Caki2 (cell line): ENCODE measurements around the gene MRPL43. TPM values are rescaled to one million over a fixed set of nuclear protein-coding genes. Genes with fewer than 3 reads are reported as not detected.

Experiments
- DNase-seq: peaks from one replicate; pipeline ENCODE4 v3.0.0-alpha.2; 2015; ENCODE audit warnings: low read depth
- in situ Hi-C: cut with HindIII; loops from 2 replicates; pipeline ENCODE4 v1.10.0; 2016; ENCODE audit warnings: low sequenced_read_pairs, low pct_unique_long_range_greater_than_20kb, mixed read lengths
- total RNA-seq: library from RNA; depleted of rRNA; stranded (reverse); fragments of >200 nt; shearing (Covaris generic); gene quantifications from 2 replicates; pipeline ENCODE4 v1.2.3, GENCODE V29; 2014; ENCODE audit warnings: low replicate concordance; rRNA removed

Gene MRPL43
- total RNA-seq, 1 experiment from 2014 or later, result 123 TPM

GRCh38 chr10:100943508-100943907 is 43.8 kb downstream of the MRPL43 start:
- DNase-seq, result no peak
- in situ Hi-C loops, result no loop called here

GRCh38 chr10:100942229-100942628 is 45.1 kb downstream of the MRPL43 start:
- DNase-seq, result no peak
- in situ Hi-C loops, result no loop called here

GRCh38 chr10:100939763-100940344 is 47.4 kb downstream of the MRPL43 start:
- DNase-seq, result no peak
- in situ Hi-C loops, result no loop called here

Other genes starting within 250 kb of the MRPL43 start
- not detected in 2 replicates for gene PAX2, start 241.9 kb downstream of the MRPL43 start, total RNA-seq
- gene SLF2, start 74.5 kb downstream of the MRPL43 start, total RNA-seq, result 8.1 and 8.9 TPM in 2 replicates
- gene SEMA4G, start 18.0 kb downstream of the MRPL43 start, total RNA-seq, result 0.96 and 6.6 TPM in 2 replicates
- 5.2 and 10.7 TPM in 2 replicates for gene TWNK, start within 50 bp of the MRPL43 start, total RNA-seq
- 35.5 and 37.2 TPM in 2 replicates for gene LZTS2, start 12.3 kb upstream of the MRPL43 start, total RNA-seq
- 0.51 and 5.3 TPM in 2 replicates for gene PDZD7, start 43.6 kb upstream of the MRPL43 start, total RNA-seq
- 46.5 and 48.4 TPM in 2 replicates for gene SFXN3, start 43.7 kb upstream of the MRPL43 start, total RNA-seq
- gene KAZALD1, start 74.5 kb upstream of the MRPL43 start, total RNA-seq, result 35.4 and 44.5 TPM in 2 replicates
- not detected in 2 replicates for gene TLX1, start 143.8 kb upstream of the MRPL43 start, total RNA-seq
- not detected in 2 replicates for gene LBX1, start 242.0 kb upstream of the MRPL43 start, total RNA-seq